ENCODE data around the gene PRDM12. TPM values are rescaled to one million over a fixed set of nuclear protein-coding genes. Genes with fewer than 3 reads are reported as not detected.

PRDM12 gene
- total RNA-seq, 3 donors from 2014 or later, result 0.12 TPM; not detected in 1

GRCh38 chr9:130707225-130707976 lies 43.0 kb downstream of the PRDM12 start:
- peak; percentile 32 for TF ChIP-seq CTCF (IDR thresholded peaks at IDR 0.05)
- H3K4me1 ChIP-seq (ENCODE audit: low read depth), result peaks cover 6% of the 10 kb centered on the region
- peak; percentile 62 for ATAC-seq
- peak in 1 of 3 donors; percentile 86 for DNase-seq
- intact Hi-C loops (cut with DNase I, micrococcal nuclease), result loop anchor here in 1 of 2 donors (5.0 to 10.0 kb wide), 2 partner anchors 155 to 337 kb away; no protein-coding TSS in a partner anchor
- H3K36me3 ChIP-seq (ENCODE audit: low read depth), result peaks cover 12% of the 10 kb centered on the region
- no peaks in the 10 kb centered on the region for H3K9me3 ChIP-seq
- H3K4me3 ChIP-seq, result no peak overlapping the region

- intact Hi-C loops (cut with DNase I, micrococcal nuclease), result loop anchor here in 1 of 2 donors (10.0 kb wide), 1 partner anchor 54 kb away; no protein-coding TSS in a partner anchor
- ATAC-seq (no peak), DNase-seq (no peak)
- peaks cover 12% of the 10 kb centered on the region for H3K4me1 ChIP-seq (ENCODE audit: low read depth)
- H3K36me3 ChIP-seq (ENCODE audit: low read depth), result no peaks in the 10 kb centered on the region
- no peak overlapping the region for H3K4me3 ChIP-seq
- no peaks in the 10 kb centered on the region for H3K9me3 ChIP-seq
- no peak for TF ChIP-seq CTCF (IDR thresholded peaks at IDR 0.05)
These were observed 46.5 kb downstream of the PRDM12 start for GRCh38 chr9:130710822-130711352.

GRCh38 chr9:130711469-130711868 lies 47.1 kb downstream of the PRDM12 start:
- DNase-seq (no peak), ATAC-seq (no peak)
- Histone ChIP-seq H3K36me3 (ENCODE audit: low read depth) (no peaks in the 10 kb centered on the region), H3K4me3 (no peak overlapping the region), H3K9me3 (no peaks in the 10 kb centered on the region), H3K4me1 (ENCODE audit: low read depth) (peaks cover 18% of the 10 kb centered on the region)
- intact Hi-C loops (cut with DNase I, micrococcal nuclease), result loop anchor here in 1 of 2 donors (10.0 kb wide), 1 partner anchor 53 kb away; no protein-coding TSS in a partner anchor
- no peak for TF ChIP-seq CTCF (IDR thresholded peaks at IDR 0.05)

GRCh38 chr9:130712564-130713285 lies 48.3 kb downstream of the PRDM12 start:
- intact Hi-C loops (cut with DNase I, micrococcal nuclease), result loop anchor here in 1 of 2 donors (10.0 kb wide), 1 partner anchor 52 kb away; no protein-coding TSS in a partner anchor
- no peaks in the 10 kb centered on the region for H3K9me3 ChIP-seq
- TF ChIP-seq CTCF (IDR thresholded peaks at IDR 0.05), result no peak
- H3K4me3 ChIP-seq, result peak overlapping the region; percentile 98
- ATAC-seq (peak; percentile 96), DNase-seq (peak; percentile 97 to 98 (median 98))
- no peaks in the 10 kb centered on the region for H3K36me3 ChIP-seq (ENCODE audit: low read depth)
- peaks cover 18% of the 10 kb centered on the region for H3K4me1 ChIP-seq (ENCODE audit: low read depth)

GRCh38 chr9:130713286-130713960 lies 49.0 kb downstream of the PRDM12 start:
- TF ChIP-seq CTCF (IDR thresholded peaks at IDR 0.05), result no peak
- Histone ChIP-seq H3K36me3 (ENCODE audit: low read depth) (no peaks in the 10 kb centered on the region), H3K9me3 (no peaks in the 10 kb centered on the region), H3K4me1 (ENCODE audit: low read depth) (peaks cover 18% of the 10 kb centered on the region), H3K4me3 (peak overlapping the region; percentile 98)
- DNase-seq (peak in 1 of 3 donors; percentile 50), ATAC-seq (peak; percentile 1)
- intact Hi-C loops (cut with DNase I, micrococcal nuclease), result loop anchor here in 1 of 2 donors (10.0 kb wide), 1 partner anchor 51 kb away; no protein-coding TSS in a partner anchor
